ENCODE results near the gene CRLF1.
"Not testable (repeated sequence)": the region's sequence is repeated elsewhere in the genome, so short reads cannot be mapped to it uniquely, and the experiment has no call there.

The CRLF1 gene

DNA sequence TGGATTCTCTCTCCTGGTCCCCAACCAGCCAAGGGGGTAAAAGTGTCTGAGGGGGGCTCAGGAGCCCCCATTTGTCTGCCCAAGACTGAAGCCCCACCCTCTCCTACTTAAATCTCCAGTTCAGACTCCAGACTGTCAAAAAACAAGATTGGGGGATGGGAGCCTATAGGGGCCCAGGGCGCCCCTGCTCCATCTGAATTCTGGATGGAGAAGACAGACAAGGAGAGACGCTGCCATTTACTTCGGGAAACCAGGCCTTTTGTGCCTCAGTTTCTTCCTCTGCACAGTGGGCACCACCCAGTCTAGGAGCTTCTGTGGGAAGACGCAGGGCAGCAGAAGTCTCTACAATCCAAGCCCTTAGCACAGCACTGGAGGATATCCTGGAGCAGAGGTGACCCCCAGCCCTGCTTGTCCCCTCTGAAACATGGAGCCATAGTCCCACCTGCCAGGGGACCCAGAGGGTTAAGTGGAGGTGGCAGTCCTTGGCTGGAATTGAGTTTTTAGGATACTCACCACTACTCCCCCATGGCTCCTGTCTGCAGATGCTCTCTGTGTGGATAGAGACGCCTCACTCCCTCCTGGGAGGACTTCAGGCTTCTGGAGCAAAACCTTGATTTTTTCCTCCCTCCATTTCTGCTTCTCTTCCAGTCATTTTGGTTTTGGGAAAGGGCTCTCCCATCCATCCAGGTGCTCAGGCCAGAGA, 1.7 kb upstream of the CRLF1 start:
- DNase-seq: no peak

DNA sequence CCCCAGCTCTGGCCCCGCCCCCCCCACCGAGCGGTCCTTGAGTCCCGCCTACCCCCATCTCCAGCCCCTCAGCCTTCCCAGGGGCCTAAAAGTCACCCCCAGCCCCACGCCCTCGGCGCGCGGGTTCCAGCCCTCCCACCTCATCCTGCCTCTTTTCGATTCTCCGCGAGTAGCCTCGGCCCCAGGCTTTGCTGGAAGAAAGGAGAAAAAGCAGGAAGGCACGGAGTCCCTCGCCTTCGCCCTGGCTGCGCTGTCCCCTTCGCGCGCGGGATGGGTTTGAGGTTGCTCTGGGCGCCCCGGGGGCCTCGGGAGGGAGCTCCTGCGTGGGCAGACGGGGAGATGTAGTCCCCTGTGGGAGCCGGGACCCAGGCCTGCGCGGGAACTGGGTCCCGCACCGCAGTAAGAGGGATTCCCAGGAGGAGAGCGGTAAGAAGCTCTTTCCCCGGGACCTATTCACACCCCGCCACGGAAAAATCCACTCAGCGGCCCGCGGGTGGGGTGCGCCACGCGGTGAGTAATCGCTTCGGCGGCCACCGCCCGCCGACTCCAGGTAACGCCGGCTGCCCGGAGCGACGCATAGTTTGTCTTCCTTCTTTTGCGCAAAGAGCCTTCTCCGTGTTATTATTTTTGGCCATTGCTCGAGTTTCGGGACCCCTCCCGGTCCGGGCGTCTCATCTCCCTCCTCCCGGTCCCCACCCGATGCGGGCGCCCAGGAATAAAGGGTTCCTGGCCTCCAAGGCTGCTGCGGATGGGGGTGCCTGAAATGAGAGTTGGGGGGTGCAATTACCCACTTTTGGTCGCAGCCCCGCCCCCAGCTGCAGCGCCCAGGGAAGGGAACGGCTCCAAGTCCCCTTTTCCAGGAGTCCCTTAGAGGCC, 865 bp upstream of the CRLF1 start:
- DNase-seq: no peak

DNA sequence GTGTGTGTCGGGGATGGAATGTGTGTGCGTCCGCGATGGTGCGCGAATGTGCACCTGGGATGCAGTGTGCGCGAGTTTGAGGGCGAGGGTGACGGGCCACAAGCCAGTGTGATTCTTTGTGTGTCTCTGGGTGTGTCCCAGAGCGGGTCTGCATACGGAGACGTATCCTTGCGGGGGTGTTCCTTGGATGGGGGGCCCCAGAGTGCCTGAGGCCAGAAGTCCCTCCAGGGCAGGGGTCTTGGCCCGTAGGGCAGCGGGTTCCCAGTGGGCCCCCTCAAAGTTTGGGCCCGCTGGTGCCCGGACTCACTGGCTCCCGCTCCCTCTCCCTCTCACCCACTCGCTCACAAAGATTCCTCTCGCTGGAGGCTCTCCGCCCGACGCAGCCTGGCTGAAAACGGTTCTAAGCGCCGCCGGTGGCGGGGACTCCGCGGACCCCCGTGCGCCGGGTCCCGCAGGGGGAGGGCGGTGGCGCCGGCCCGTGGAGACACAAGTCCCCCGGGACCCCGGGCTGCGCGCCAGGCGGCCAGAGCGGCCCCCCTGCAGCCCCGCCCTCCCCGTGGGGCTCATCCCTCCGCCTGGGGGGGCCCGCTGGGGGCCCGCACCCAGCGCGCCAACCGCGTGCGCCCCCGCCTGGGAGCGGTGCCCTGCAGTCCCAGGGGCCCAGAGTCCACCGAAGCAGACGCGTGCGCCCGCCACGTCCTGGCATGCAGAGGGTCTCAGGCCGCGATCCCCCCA, 886 bp downstream of the CRLF1 start:
- DNase-seq: no peak

DNA sequence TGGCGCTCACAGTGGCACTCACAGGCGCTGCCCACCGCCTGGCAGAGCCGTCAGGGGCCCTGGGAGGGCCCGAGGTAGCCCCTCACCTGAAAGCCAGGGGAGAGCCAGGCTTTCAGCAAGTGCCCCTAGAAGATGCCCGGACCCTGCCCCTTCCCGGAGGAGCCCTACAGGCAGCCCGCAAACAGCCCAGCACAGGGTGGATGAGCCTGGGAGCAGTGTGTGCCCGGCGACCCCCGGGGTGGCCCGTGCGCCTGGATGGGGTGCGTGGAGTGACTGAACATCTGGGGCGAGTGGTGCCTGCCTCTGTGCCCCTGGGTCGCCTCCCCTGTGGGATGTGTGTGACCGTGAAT, 1.4 kb downstream of the CRLF1 start:
- no peak for DNase-seq

DNA sequence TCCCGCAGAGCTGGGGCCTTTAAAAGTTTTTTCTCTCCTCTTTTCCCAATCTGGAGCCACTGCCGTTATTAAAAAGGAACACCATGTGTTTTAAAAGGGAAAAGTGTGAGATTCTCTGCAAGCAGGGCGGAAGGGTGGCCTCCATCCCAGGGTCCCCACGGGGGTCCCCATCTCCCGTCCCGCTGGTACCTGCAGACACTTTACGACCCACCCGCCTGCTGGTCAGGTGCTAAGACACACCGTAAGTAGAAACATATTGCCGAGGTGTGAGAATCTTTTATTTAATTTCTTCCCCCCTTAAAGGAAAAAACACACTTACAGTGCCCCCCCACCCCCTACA, 1.8 kb downstream of the CRLF1 start:
- no peak for DNase-seq

DNA sequence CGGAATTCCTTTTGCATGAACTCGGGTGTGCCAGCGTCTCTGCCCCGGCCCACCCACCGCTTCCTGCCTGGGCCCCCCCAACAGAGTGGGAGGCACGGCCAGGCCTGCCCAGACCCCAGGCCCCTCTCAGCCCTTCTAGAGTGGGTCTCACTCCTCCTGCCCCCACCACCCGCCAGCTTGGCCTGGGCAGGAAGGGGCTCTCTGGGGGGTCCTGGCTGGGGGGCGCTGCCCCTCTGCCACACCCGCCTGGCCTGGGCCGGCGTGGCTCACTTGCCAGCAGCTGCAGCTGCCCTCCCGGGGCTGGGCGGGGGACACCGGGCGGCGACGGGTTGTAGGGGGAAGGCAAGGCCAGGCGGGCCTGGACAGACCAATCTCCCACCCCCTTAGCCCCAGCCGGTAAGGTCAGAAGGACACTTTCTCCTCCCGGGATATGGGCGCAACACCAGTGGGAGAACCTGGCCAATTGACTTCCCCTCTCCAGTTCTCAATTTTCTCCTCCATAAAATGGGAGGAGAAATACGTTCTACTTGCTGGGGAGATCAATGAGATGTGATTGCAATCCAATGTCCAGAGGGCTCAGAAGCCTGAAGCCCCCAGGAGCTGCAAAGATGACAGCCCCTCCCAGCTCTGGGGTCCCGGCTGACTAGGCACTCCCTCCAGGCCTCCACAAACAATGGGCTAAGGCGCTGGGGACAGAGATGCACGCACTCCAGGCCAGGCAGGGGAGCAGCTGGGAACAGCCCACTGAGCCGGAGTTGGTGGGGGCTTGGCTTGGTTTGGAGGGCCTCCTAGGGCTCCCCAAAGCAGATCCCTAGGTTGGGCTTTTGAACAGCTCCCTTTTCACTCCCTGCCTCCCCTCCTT, 2.4 kb downstream of the CRLF1 start:
- no peak for DNase-seq

DNA sequence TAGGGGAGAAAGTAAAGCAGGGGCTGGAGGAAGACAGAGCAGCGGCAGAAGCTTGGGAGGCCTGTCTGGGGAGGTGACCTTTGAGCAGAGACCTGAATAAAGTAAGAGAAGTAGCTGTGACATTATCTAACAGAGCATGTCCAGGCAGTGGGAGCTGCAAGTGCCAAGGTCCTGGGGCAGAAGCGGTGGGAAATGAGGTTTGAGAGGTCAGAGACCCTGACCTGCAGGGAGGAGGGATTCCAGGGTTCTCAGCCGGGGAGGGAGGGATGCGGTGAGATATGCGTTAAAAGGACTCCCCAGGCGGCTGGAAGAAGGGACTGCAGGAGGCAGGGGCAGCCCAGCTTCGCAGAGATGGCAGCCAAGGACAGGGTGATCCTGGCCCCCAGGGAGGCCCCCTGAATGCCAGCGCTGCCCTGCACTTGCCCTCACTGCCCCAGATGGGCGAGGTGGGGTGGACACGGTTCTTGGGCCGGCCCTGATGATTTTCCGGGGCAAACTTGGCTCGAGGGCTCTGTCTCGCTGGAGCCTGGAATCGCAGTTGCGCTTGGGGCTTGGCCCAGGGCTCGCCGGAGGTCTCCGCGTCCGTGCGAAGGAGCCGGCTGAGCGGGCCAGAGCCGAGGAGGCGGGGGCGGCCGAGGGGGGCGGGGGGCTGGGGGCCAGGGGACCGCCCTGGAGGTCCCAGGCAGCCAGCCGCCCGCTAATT, 3.2 kb downstream of the CRLF1 start:
- DNase-seq: peak in 2 of 3 donors; percentile 32 to 52

DNA sequence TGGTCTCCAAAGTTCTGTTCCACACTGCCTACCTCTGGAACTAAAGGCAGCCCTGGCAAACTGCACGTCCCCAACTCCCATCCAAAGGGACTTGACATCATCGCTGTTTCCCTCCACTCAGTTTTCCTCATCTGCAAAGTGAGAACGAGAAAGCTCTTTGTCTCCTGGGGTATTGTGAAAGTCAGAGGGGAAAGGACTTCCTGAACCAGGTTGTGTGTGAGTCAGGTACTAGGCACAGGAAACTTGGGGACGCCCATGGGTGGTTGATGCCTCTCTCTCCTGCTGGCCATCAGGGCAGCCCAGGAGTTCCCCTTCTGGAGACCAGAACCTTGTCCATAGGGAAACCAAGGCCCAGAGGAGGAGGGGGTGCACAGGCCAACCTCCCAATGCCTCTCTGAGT, 4.7 kb downstream of the CRLF1 start:
- DNase-seq: no peak

DNA sequence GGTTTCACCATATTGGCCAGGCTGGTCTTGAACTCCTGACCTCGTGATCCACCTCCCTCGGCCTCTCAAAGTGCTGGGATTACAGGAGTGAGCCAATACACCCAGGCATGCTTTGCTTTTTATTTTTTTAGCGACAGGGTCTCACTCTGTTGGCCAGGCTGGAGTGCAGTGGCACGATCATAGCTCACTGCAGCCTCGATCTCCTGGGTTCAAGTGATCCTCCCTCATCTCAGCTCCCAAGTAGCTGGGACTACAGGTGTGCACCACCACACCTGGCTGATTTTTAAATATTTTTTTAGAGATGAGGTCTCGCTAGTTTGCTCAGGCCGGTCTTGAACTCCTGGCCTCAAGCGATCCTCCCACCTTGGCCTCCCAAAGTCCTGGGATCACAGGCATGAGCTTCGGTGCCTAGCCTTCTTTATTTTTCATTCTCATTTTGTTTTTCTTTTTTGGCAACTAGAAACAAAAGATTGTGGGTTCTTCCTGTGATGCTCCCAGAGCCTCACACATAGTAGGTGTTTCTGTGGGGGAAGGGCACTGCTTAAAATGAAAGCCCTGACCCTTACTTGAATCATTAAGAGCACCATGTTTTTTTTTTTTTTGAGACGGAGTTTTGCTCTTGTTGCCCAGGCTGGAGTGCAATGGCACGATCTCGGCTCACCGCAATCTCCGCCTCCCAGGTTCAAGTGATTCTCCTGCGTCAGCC, 5.8 kb downstream of the CRLF1 start:
- DNase-seq: not testable (repeated sequence)

DNA sequence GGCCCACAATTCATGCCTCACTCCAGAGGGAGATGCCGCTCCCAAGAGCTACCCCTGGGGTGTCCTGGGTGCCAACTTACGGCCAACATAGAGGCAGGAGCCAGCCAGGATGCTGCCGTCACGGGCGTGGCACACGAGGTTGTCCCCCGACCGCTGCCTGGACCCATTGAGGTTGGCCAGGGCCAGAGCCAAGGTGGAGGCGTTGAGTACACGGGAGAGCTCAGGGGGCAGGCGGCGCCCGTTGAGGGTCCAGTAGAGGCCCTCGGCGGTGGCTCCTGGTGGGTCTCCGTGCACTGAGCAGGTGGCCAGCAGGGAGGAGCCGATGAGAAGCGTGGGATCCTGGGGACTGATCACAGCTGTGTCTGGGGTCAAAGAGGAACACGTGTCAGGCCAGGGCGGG, 7.1 kb downstream of the CRLF1 start:
- no peak for DNase-seq

DNA sequence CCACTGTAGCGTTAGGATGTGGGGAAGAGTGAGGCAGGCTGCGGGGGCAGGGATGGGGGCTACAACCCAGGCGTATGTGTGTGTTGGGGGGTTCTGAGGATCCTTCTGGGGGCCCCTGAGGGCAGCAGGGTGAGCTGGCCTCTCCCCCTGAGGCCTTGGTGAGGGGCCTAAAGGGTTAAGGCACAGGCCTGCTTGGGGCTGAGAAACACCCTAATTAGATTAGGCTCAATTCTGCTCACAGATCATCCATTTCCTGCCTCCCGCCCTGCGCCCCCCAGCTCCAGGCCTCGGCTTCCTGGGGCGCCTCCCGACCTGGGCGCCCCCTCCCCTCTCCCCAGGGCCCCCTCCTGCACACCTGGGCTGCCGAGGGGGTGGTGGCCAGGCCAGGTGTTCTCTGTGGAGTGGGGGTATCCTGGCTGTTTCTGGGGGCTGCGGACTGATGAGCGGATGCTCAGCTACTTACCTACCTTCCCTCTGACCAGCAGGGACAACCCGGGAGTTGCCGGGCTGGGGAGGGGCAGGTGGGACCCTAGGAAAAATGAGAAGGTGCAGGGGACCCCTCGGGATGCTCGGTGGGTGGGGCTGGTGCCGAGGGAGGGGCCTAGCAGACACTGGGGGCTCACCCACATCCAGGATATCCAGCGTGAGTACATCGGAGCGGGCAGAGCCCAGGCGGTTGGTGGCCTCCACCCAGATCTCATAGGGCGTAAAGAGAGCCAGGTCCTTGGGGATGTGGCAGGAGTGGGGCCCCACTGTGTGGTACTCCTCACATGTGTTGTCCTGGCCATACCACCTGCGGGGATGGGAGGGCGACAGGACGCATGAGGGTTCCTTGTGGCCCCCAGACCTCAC, 8.6 kb downstream of the CRLF1 start:
- no peak for DNase-seq

DNA sequence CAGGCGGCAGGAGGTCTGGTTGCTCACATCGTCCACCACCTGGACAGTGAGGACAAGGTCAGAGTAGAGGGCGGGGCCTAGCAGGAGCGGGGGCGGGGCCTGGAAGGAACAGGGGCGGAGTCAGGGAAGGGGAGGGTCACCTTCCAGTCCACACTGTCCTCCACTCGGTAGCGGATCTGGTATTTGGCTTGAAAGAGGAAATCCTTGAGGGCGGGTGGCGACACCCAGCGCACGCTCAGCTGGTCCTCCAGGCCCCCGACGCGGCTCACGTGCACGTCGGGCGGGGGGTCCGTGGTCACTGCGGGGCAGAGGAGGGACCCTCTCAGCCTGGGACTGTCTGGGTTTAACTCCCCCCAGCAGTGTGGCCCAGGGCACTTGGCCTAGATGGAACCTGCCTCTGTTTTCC, 9.8 kb downstream of the CRLF1 start:
- DNase-seq: peak; percentile 77 to 85 (median 77)

DNA sequence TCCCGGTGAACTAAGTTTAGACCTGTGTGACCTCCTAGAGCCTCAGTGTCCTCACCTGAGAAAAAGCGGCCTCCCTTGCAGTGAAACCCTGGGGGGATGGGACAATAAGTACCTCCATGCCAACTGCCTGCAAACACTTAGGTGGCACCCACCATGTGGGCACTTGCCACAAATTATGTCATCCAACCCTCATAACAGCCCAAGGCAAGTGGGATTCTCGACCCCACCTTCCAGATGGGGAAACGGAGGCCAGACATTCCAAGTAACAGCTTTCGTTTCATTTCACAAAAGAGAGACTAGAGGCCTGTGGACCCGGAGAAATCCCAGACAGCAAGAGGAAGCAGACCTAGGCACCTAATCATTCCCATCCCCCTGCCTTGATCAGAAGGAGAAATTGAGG, 11.1 kb downstream of the CRLF1 start:
- no peak for DNase-seq

DNA sequence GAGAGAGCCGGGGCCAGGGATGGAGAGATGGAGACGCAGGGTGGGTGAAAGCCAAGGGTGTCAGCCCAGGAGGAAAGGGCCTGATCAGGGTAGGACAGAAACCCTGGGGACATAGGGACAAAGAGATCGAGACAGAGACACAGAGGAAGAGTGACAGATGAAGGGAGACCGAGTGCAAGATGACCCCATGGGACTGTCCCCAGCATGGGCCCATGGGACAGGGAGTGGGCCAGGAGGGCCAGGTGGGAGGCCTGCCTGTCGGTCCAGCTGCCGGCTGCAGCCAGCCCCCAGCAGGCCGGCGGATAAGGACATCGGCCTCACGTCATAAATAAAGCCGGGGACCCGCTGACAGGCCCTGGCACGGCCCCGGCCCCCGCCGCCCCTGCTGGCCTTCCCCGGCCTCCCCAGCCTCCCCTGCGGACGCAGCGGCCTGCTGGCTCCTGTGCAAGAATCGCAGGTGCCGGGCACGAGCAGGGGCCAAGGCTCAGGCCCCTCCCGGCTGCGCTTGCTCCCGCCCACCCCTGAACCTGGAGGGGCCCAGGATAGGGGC, 11.7 kb downstream of the CRLF1 start:
- DNase-seq: no peak

DNA sequence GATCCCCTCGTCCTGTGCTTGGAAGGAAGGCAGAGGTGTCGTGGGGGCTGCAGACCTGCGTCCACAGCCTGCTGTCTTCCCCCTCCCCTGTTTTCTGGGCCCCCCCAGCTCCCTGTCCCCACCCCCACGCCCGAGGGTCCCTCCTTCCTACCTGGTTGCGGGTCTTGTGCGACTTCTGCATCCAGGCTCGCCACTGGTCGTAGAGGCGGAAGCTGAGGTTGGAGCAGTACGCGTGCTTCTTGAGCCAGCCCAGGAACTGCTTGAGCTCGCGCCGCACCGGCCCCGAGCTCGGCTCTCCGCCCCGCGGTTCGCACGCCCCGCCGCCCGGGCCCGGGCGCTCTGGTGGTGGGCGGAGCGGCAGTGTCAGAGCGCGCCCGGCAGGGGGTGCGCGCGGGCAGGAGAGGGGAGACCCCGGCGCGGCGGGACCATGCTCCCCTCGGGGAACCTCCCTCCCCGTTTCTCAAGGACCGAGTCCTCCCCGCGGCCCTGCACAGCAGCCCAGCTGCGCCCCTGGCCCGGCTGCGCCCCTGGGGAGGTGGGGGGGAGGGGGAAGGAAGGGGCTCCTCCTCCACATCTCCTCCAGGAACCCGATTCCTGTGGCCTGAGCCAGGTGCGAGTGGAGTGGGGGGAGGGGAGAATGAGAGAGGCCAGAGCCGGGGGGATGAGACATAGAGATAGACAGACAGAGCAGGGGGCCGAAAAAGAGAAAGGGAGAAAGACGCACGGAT, 12.3 kb downstream of the CRLF1 start:
- peak; percentile 79 to 93 (median 85) for DNase-seq

DNA sequence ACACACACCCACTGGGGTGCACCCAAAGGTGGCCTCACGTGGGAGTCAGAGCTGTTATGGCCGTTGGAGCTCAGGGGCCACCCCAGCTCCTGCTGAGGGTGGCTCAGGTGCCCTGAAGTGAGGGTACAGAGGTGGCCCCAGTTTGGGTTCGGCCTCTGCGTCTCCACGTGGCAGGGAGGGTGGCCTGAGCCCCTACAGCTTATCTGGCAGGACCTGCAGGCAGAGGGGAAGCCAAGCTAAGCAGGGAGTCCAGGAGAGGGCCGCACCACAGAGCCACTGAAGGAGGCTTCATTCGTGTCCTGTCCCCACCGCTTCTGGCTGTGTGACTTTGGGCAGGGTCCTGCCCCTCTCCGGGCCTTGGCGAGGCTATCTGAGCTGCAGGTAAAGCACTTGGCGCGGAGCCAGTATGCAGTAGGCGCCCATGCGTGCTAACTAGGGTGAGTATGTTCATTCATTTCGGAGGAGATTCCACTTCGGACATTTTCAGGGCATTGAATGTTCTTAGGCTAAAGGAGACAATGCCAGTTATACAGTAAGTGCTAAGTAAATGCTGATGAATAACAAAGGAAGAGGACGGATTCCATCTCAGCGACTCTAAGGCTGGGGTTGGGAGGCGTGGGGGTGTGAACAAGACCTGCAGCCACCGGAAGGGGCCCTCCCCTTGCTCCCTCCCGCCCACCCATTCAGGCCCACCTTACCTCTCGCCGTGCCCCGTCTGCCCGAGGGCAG, 13.1 kb downstream of the CRLF1 start:
- DNase-seq: no peak

DNA sequence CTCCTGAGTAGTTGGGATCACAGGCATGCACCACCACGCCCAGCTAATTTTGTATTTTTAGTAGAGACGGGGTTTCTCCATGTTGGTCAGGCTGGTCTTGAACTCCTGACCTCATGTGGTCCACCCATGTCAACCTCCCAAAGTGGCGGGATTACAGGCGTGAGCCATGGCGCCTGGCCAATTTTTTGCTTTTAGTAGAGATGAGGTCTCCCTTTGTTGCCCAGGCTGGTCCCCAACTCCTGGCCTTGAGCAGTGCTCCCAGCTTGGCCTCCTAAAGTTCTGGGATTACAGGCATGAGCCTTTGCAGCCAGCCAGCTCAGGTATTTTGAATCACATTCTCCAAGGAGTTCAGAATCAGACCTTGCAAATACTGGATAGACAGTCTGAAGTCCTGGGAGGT, 13.9 kb downstream of the CRLF1 start:
- not testable (repeated sequence) for DNase-seq

DNA sequence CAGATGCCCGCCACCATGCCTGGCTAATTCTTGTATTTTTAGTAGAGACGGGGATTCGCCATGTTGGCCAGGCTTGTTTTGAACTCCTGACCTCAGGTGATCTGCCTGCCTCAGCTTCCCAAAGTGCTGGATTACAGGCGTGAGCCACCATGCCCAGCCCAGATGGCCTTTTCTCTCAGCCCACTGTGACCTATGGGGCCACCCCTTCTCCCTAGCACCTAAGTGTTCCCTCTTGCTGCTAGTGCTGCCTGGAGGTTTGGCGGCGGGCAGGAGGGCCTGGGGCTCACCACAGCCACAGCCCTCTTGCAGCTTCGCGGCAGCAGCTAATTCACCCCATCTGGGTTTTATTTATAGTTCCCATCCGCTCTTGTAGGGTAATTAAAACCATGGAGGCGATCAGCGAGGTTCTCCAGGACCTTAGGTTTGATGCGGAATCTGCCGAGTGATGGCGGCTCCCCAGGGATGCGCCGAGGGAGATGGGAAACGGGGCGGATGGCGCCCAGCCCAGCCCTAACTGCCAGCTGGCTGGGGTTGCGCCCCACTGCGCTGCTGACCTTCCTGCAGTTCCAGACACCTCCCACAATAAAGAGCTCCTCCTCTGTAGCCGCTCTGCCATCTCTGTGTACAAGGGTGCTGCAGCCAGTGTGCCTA, 14.7 kb downstream of the CRLF1 start:
- no peak for DNase-seq
